Thyroid gland (tissue), 4 donors: ENCODE data around the gene KIAA0930. TPM values are rescaled to one million over a fixed set of nuclear protein-coding genes. Genes with fewer than 3 reads are reported as not detected.

ENCODE experiments used
- DNase-seq, 2 donors: peaks; one replicate each; pipeline ENCODE4 v3.0.0-alpha.2; 2019
- H3K27ac ChIP-seq, 3 donors: fragments of 200-600 bp; sonication (generic); 1 replicate in 2 of 3; 2 replicates in 1 of 3; pipeline ENCODE4 v1.5.1; 2016 to 2019; ENCODE audit warnings: mild to moderate bottlenecking in 1 of 3, moderate library complexity in 1 of 3
- H3K27me3 ChIP-seq: fragments of 200-600 bp; sonication (generic); one replicate; pipeline ENCODE4 v1.5.1; 2019
- H3K36me3 ChIP-seq, 2 donors: fragments of 200-600 bp; sonication (generic); one replicate each; pipeline ENCODE4 v1.5.1; 2016 to 2019
- H3K4me1 ChIP-seq, 2 donors: fragments of 200-600 bp; sonication (generic); one replicate each; pipeline ENCODE4 v1.5.1; 2017 to 2019
- H3K4me3 ChIP-seq, 3 donors: fragments of 200-600 bp; sonication (generic); replicated peaks in 1 of 3; 1 replicate in 2 of 3; 2 replicates in 1 of 3; pipeline ENCODE4 v1.5.1; 2016; ENCODE audit warnings: mild to moderate bottlenecking in 1 of 3
- H3K9me3 ChIP-seq: fragments of 200-600 bp; sonication (generic); one replicate; pipeline ENCODE4 v1.5.1; 2017
- CTCF ChIP-seq, 6 experiments: fragments of 200-600 bp in 3 of 6; fragments of 450-650 bp in 3 of 6; sonication (generic) in 3 of 6; IDR thresholded peaks; one replicate each; pipeline ENCODE4 v1.5.1; 2016 to 2019; ENCODE audit warnings: antibody characterized with exemption in 6 of 6, mild to moderate bottlenecking in 2 of 6, inconsistent platforms in 1 of 6, moderate library complexity in 1 of 6
- POLR2A ChIP-seq, 2 donors: fragments of 450-650 bp; IDR thresholded peaks; one replicate each; pipeline ENCODE4 v1.6.1; 2017; ENCODE audit warnings: antibody characterized with exemption in 2 of 2, mild to moderate bottlenecking in 2 of 2, moderate library complexity in 1 of 2
- WGBS, 2 donors: methylation state at CpG; one replicate each; pipeline ENCODE4 v1.1.5; 2017; 5-methylcytosine and 5-hydroxymethylcytosine counted together
- intact Hi-C: fragments of 100-400 bp; cut with DNase I; formaldehyde crosslinking; loops from one replicate; pipeline ENCODE4 v1.15.1; 2023
- total RNA-seq, 4 donors: library from RNA; depleted of rRNA; stranded (reverse); fragments of >200 nt; gene quantifications; one replicate each; pipeline ENCODE4 v1.2.3, GENCODE V29; 2016

Gene KIAA0930
- total RNA-seq, 4 donors from 2014 or later = 21.0 to 42.7 (median 25.0) TPM

DNA sequence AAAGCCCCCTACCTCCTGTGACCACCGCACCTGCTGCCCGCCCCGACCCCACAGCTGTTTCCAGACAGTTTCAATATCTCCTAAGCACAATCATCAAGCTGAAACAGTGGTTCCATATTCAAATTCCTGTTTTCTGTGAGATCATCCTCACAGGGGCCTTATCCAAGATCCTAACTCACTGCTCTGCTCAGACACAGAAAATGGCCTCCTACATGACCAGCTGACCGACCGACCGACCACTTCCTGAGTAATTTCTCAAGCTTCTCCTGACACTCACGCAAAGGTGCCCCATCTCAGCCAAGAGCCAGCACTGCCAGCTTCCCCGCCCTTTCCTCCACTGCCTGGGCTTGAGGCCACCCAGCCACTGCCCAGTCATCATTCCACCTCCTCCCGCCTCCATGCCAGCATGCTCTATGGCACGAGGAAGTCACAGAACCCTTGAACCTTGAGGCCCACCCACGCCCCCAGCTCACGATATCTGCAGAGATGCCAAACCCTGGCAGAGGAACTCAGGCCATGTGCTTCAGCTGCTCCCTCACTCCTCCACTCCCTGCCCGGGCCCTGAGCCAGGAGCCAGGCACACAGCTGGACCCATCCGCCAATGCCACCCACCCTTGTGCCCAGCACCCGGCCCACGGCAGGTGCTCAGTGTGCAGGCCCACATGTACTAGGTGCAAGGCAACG, 14.0 kb downstream of the KIAA0930 start:
- WGBS, 2 donors = 66 to 81% methylated on average over 11 to 14 of the region's 17 CpGs
- intact Hi-C loops = no loop called here
- H3K27ac ChIP-seq = no peak overlapping the region

DNA sequence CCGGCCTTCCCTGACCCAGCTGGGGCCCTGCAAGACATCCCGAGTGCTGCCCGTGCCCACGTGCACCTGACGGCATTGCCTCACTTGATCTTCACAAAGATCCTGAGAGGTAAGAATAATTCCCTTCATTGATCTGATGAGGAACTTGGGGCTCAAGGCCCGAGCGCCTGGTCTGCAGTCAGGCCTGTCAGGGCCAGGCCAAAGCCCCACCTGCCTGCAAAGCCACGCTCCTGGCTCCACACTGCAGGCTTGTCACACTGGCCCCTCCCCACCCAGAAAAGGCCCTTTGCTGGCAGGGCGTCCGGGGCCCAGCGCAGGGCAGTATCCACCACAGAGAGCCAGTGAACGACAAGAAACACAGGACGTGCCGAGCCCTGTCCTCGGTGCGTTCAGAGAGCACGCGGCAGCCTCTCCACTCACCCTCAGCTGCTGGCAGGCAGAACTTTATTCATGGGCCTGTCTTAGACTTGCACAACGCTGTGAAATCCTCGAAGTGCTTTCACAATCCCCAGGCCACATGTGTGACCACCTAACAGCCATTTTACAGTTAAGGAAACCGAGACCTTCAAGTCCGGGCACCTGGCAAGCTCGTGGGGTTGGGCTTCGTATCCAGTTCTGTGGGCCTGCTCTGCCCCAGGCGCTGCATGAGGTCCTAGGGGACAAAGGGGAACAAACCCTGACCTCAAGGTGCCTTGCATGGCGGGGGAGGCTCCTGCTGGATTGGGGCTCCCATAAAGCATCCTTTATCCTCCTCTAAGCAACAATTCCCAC, 14.8 kb downstream of the KIAA0930 start:
- no peaks in the 10 kb centered on the region for H3K36me3 ChIP-seq
- H3K4me3 ChIP-seq = no peak overlapping the region
- peaks cover 6 to 22% of the 10 kb centered on the region in 2 donors for H3K4me1 ChIP-seq
- H3K27ac ChIP-seq = no peak overlapping the region
- 74% methylated on average over 18 to 26 of the region's 26 CpGs for WGBS, 2 donors
- intact Hi-C loops = no loop called here
- DNase-seq = peak; percentile 57 to 61
- no peaks in the 10 kb centered on the region for H3K27me3 ChIP-seq
- no peak for TF ChIP-seq POLR2A (IDR thresholded peaks at IDR 0.05)
- TF ChIP-seq CTCF (IDR thresholded peaks at IDR 0.05) = no peak
- H3K9me3 ChIP-seq = no peaks in the 10 kb centered on the region

More for the DNA sequence above, 14.0 kb downstream of the KIAA0930 start:
- H3K27me3 ChIP-seq = no peaks in the 10 kb centered on the region
- no peaks in the 10 kb centered on the region for H3K36me3 ChIP-seq
- H3K4me3 ChIP-seq = no peak overlapping the region
- no peaks in the 10 kb centered on the region for H3K9me3 ChIP-seq
- TF ChIP-seq CTCF (IDR thresholded peaks at IDR 0.05) = no peak
- no peak for TF ChIP-seq POLR2A (IDR thresholded peaks at IDR 0.05)
- H3K4me1 ChIP-seq = peaks cover 6 to 22% of the 10 kb centered on the region in 2 donors
- peak; percentile 18 to 61 for DNase-seq

DNA sequence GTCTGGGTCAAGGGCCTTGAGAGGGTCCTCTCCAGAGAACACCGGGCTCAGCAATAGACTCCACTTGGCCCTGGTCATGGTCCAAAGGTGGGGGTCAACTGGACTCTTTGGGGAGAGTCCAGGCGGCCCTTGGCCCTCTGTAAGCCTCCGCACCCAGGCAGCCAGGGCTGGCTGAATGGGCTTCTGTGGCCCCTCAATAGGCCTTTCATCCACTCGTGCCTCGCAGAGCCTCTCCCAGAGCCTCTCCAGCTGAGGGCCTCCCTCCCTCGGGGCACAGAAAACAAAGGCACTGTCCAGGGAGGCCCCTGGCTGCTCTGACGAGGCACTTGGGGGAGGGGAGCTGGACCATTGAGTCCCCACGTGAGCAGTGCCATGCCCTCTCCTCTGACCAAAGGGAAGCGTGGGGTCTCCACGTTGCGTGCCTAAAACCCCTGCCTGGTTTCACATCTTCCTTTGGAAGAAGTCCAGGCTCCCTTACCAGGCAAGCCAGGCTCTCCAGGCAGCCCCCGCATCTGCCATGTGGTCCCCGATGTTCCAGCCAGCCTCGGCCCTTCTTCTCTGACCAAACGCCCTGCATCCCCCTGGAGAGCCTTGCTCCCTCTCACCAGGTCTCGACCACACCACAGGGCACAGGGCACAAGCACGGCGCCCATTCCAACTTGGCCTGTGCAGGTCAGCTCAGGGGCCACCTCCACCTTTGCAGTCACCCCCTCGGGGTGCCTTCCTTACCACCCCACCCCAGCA, 15.5 kb downstream of the KIAA0930 start:
- no peaks in the 10 kb centered on the region for H3K36me3 ChIP-seq
- no peaks in the 10 kb centered on the region for H3K27me3 ChIP-seq
- 91 to 95% methylated on average over 10 to 19 of the region's 19 CpGs for WGBS, 2 donors
- no peak for DNase-seq
- H3K9me3 ChIP-seq = no peaks in the 10 kb centered on the region
- peaks cover 6 to 22% of the 10 kb centered on the region in 2 donors for H3K4me1 ChIP-seq
- intact Hi-C loops = no loop called here
- TF ChIP-seq POLR2A (IDR thresholded peaks at IDR 0.05) (no peak), CTCF (IDR thresholded peaks at IDR 0.05) (no peak)
- H3K4me3 ChIP-seq = no peak overlapping the region
- H3K27ac ChIP-seq = no peak overlapping the region

DNA sequence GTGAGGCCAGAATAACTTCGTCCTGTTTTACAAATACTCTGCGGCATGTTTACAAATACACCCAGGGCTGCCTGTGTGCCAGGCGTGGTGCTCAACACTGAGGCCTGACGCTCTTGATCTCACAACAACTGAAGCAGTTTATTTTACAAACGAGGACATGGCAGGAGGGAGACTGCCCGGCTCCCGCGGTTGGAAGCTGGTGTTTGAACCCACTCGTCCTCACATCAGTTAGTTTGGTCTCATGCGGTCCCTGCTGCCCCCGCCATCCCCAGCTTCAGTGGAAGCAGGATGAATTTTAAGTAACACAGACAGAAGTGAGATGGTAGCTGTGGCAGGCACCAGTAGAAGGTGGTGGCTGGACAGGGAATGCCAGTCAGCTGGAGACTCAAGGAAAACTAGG, 16.4 kb downstream of the KIAA0930 start:
- Histone ChIP-seq H3K36me3 (no peaks in the 10 kb centered on the region), H3K4me3 (no peak overlapping the region), H3K9me3 (no peaks in the 10 kb centered on the region), H3K27me3 (no peaks in the 10 kb centered on the region), H3K27ac (no peak overlapping the region), H3K4me1 (peaks cover 6 to 22% of the 10 kb centered on the region in 2 donors)
- 18 to 41% methylated on average over 11 of the region's 11 CpGs for WGBS, 2 donors
- DNase-seq = peak; percentile 34 to 53
- TF ChIP-seq POLR2A (IDR thresholded peaks at IDR 0.05) = no peak
- no peak for TF ChIP-seq CTCF (IDR thresholded peaks at IDR 0.05)
- intact Hi-C loops = no loop called here
